ENCODE data around the gene ADNP2.

ADNP2 gene

DNA sequence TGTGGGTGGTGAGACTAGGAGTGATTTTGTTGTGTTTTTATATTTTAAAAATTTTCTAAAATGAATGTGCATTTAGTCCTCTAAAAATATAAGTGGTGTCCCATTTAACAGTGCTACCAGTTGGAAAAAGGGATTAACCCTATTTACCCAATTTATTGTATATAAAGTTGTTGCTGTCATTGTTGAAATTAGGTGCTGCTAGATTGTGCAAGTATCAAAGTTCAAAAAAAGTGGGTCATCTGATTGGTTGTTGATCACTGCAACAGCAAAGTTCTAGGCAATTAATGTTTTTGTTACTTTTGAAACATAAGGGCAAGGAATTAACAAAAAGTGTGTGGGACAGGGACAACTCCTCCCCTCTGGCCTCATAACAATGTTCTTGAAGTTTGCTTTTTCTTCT is 40.6 kb downstream of the ADNP2 start:
- H3K27me3 ChIP-seq (ENCODE audit: insufficient read depth, low read length) = no peaks in the 10 kb centered on the region
- H3K9me3 ChIP-seq (ENCODE audit: low read length) = no peaks in the 10 kb centered on the region
- no peak for TF ChIP-seq CTCF (IDR thresholded peaks at IDR 0.05; ENCODE audit: low read length)
- no peak for TF ChIP-seq EZH2 (IDR thresholded peaks at IDR 0.05; ENCODE audit: borderline replicate concordance, low read length)
- H3K4me1 ChIP-seq (ENCODE audit: insufficient read depth, low read length, severe bottlenecking) = no peaks in the 10 kb centered on the region
- no peaks in the 10 kb centered on the region for H3F3A ChIP-seq (ENCODE audit: insufficient read depth, low read length)
- no peaks in the 10 kb centered on the region for H4K20me1 ChIP-seq (ENCODE audit: insufficient read depth, low read length)
- H3K4me2 ChIP-seq (ENCODE audit: low read length) = no peak overlapping the region
- H3K36me3 ChIP-seq (ENCODE audit: insufficient read depth, low read length) = no peaks in the 10 kb centered on the region
- no peaks in the 10 kb centered on the region for H3K79me2 ChIP-seq (ENCODE audit: insufficient read depth, low read length)
- H3K9me2 ChIP-seq (ENCODE audit: low read depth, low read length) = no peaks in the 10 kb centered on the region
- H3K4me3 ChIP-seq (ENCODE audit: low read depth, low read length, poor library complexity, severe bottlenecking) = no peak overlapping the region
- H2AFZ ChIP-seq (ENCODE audit: low read length) = no peak overlapping the region
- no peak overlapping the region for H3K9ac ChIP-seq (ENCODE audit: low read length)
- H3K27ac ChIP-seq (ENCODE audit: low read depth, low read length, poor library complexity, severe bottlenecking) = no peak overlapping the region

- Histone ChIP-seq H3K9me2 (ENCODE audit: low read depth, low read length) (no peaks in the 10 kb centered on the region), H3K9ac (ENCODE audit: low read length) (no peak overlapping the region), H3K4me3 (ENCODE audit: low read depth, low read length, poor library complexity, severe bottlenecking) (no peak overlapping the region)
Measured at GRCh38 chr18:80154293-80154692, 45.2 kb downstream of the ADNP2 start.

DNA sequence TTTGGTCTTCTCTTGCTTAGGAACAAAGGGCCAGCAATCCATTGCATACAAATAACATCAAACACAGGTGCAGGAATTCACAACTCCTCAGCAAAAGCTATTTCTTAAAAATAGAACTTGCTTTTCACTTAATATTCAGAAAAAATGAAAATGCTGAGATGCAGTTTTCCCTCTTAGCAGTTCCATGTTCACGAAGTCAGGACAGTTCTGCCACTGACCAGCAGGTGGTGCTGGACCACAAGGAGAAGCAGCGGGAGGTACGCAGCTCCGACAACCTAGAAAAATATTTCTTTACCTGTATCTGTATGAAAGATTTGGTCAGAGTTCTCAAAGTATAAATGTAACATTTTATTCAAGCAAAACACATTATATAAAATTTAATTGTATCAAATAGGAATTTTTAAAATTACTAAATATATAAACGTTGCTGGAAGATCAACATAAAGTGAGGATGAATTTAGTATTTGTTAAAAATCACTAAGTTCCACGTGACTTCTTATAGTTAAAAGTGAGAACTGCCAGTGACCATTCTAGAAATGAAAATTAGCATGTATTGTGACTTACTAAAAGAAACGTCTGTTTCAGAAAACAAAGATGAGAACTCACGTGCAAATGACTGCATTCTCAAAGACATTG is 48.8 kb downstream of the ADNP2 start:
- Histone ChIP-seq H3K9ac (ENCODE audit: low read length) (no peak overlapping the region), H3K4me3 (ENCODE audit: low read depth, low read length, poor library complexity, severe bottlenecking) (no peak overlapping the region), H3K9me3 (ENCODE audit: low read length) (no peaks in the 10 kb centered on the region), H3K79me2 (ENCODE audit: insufficient read depth, low read length) (no peaks in the 10 kb centered on the region), H3K27ac (ENCODE audit: low read depth, low read length, poor library complexity, severe bottlenecking) (no peak overlapping the region), H4K20me1 (ENCODE audit: insufficient read depth, low read length) (no peaks in the 10 kb centered on the region), H2AFZ (ENCODE audit: low read length) (no peak overlapping the region), H3K9me2 (ENCODE audit: low read depth, low read length) (no peaks in the 10 kb centered on the region), H3K27me3 (ENCODE audit: insufficient read depth, low read length) (no peaks in the 10 kb centered on the region), H3K4me1 (ENCODE audit: insufficient read depth, low read length, severe bottlenecking) (no peaks in the 10 kb centered on the region), H3F3A (ENCODE audit: insufficient read depth, low read length) (no peaks in the 10 kb centered on the region), H3K4me2 (ENCODE audit: low read length) (no peak overlapping the region), H3K36me3 (ENCODE audit: insufficient read depth, low read length) (no peaks in the 10 kb centered on the region)
- TF ChIP-seq EZH2 (IDR thresholded peaks at IDR 0.05; ENCODE audit: borderline replicate concordance, low read length) (no peak), CTCF (IDR thresholded peaks at IDR 0.05; ENCODE audit: low read length) (peak; percentile 94)

More at GRCh38 chr18:80154293-80154692, 45.2 kb downstream of the ADNP2 start:
- H3K4me2 ChIP-seq (ENCODE audit: low read length) = no peak overlapping the region
- no peak overlapping the region for H2AFZ ChIP-seq (ENCODE audit: low read length)
- H3K27ac ChIP-seq (ENCODE audit: low read depth, low read length, poor library complexity, severe bottlenecking) = no peak overlapping the region
- no peaks in the 10 kb centered on the region for H4K20me1 ChIP-seq (ENCODE audit: insufficient read depth, low read length)
- H3K27me3 ChIP-seq (ENCODE audit: insufficient read depth, low read length) = no peaks in the 10 kb centered on the region
- no peaks in the 10 kb centered on the region for H3K4me1 ChIP-seq (ENCODE audit: insufficient read depth, low read length, severe bottlenecking)
- H3K36me3 ChIP-seq (ENCODE audit: insufficient read depth, low read length) = no peaks in the 10 kb centered on the region
- H3K79me2 ChIP-seq (ENCODE audit: insufficient read depth, low read length) = no peaks in the 10 kb centered on the region
- no peaks in the 10 kb centered on the region for H3K9me3 ChIP-seq (ENCODE audit: low read length)
- no peaks in the 10 kb centered on the region for H3F3A ChIP-seq (ENCODE audit: insufficient read depth, low read length)
- TF ChIP-seq EZH2 (IDR thresholded peaks at IDR 0.05; ENCODE audit: borderline replicate concordance, low read length) = no peak
- peak; percentile 76 for TF ChIP-seq CTCF (IDR thresholded peaks at IDR 0.05; ENCODE audit: low read length)
